Liver (tissue), 9 donors: ENCODE measurements around the gene MEIS1. TPM values are rescaled to one million over a fixed set of nuclear protein-coding genes. Genes with fewer than 3 reads are reported as not detected.

Experiments
- DNase-seq: peaks from one replicate; pipeline ENCODE4 v3.0.0-alpha.2; 2017; ENCODE audit warnings: low spot score
- H3K27ac ChIP-seq, 2 donors: one replicate each; pipeline ENCODE4 v1.7.0; 2013; ENCODE audit warnings: inconsistent platforms in 2 of 2, low read length in 2 of 2, control low read depth in 1 of 2, low read depth in 1 of 2, mild to moderate bottlenecking in 1 of 2
- H3K27me3 ChIP-seq, 4 donors: one replicate each; pipeline versions ENCODE4 v1.6.1 to v1.7.0; 2013; ENCODE audit warnings: low read length in 3 of 4, inconsistent platforms in 1 of 4, mild to moderate bottlenecking in 1 of 4, moderate library complexity in 1 of 4; ENCODE audit not compliant: control insufficient read depth in 4 of 4, insufficient read depth in 4 of 4
- H3K36me3 ChIP-seq, 4 donors: one replicate each; pipeline versions ENCODE4 v1.6.1 to v1.7.0; 2013; ENCODE audit warnings: low read length in 3 of 4, mild to moderate bottlenecking in 3 of 4, low read depth in 1 of 4, moderate library complexity in 1 of 4; ENCODE audit not compliant: control insufficient read depth in 4 of 4, insufficient read depth in 3 of 4
- H3K4me1 ChIP-seq, 4 donors: one replicate each; pipeline versions ENCODE4 v1.6.1 to v1.7.0; 2013; ENCODE audit warnings: low read length in 3 of 4, mild to moderate bottlenecking in 3 of 4, moderate library complexity in 1 of 4; ENCODE audit not compliant: control insufficient read depth in 4 of 4, insufficient read depth in 4 of 4
- H3K4me3 ChIP-seq, 3 donors: one replicate each; pipeline versions ENCODE4 v1.6.1 to v1.7.0; 2013; ENCODE audit warnings: low read length in 3 of 3, control low read depth in 1 of 3, low read depth in 1 of 3, mild to moderate bottlenecking in 1 of 3
- H3K9ac ChIP-seq, 2 donors: one replicate each; pipeline ENCODE4 v1.7.0; 2013; ENCODE audit warnings: low read length in 2 of 2, mild to moderate bottlenecking in 2 of 2, moderate library complexity in 2 of 2, control low read depth in 1 of 2, low read depth in 1 of 2
- H3K9me3 ChIP-seq, 4 donors: one replicate each; pipeline versions ENCODE4 v1.6.1 to v1.7.0; 2013; ENCODE audit warnings: low read length in 3 of 4; ENCODE audit not compliant: control insufficient read depth in 4 of 4
- EGR1 ChIP-seq, 2 donors: IDR thresholded peaks; 2 replicates each; pipeline ENCODE4 v1.6.1; 2016 to 2018; ENCODE audit warnings: antibody characterized with exemption in 2 of 2, low read depth in 2 of 2
- FOXA1 ChIP-seq: IDR thresholded peaks from 2 replicates; pipeline ENCODE4 v1.6.1; 2016; ENCODE audit warnings: antibody characterized with exemption
- FOXA2 ChIP-seq: IDR thresholded peaks from 2 replicates; pipeline ENCODE4 v1.6.1; 2016; ENCODE audit warnings: antibody characterized with exemption
- GABPA ChIP-seq, 2 donors: IDR thresholded peaks in 1 of 2; conservative IDR thresholded peaks in 1 of 2; 2 replicates each; pipeline ENCODE4 v1.6.1; 2016; ENCODE audit warnings: antibody characterized with exemption in 2 of 2, mild to moderate bottlenecking in 1 of 2, moderate library complexity in 1 of 2
- HNF4A ChIP-seq, 2 donors: conservative IDR thresholded peaks; 2 replicates each; pipeline ENCODE4 v1.6.1; 2016; ENCODE audit warnings: antibody characterized with exemption in 2 of 2, mild to moderate bottlenecking in 2 of 2
- HNF4G ChIP-seq: IDR thresholded peaks from 2 replicates; pipeline ENCODE4 v1.6.1; 2016; ENCODE audit warnings: antibody characterized with exemption
- JUND ChIP-seq, 2 donors: IDR thresholded peaks; 2 replicates each; pipeline ENCODE4 v1.6.1; 2016; ENCODE audit warnings: antibody characterized with exemption in 2 of 2
- NR2F2 ChIP-seq: IDR thresholded peaks from 2 replicates; pipeline ENCODE4 v1.6.1; 2016; ENCODE audit warnings: antibody characterized with exemption
- RAD21 ChIP-seq, 2 donors: IDR thresholded peaks; 2 replicates each; pipeline ENCODE4 v1.6.1; 2016; ENCODE audit warnings: antibody characterized with exemption in 2 of 2, mild to moderate bottlenecking in 2 of 2
- RXRA ChIP-seq, 2 donors: IDR thresholded peaks; 2 replicates each; pipeline ENCODE4 v1.6.1; 2017 to 2018; ENCODE audit warnings: antibody characterized with exemption in 2 of 2, mild to moderate bottlenecking in 1 of 2
- SP1 ChIP-seq: IDR thresholded peaks from 2 replicates; pipeline ENCODE4 v1.6.1; 2018; ENCODE audit warnings: antibody characterized with exemption, mild to moderate bottlenecking
- TAF1 ChIP-seq: conservative IDR thresholded peaks from 2 replicates; pipeline ENCODE4 v1.6.1; 2016; ENCODE audit warnings: antibody characterized with exemption, mild to moderate bottlenecking
- YY1 ChIP-seq: IDR thresholded peaks from 2 replicates; pipeline ENCODE4 v1.6.1; 2016; ENCODE audit warnings: antibody characterized with exemption, mild to moderate bottlenecking
- WGBS: extraction: QIAGEN DNeasy Blood & Tissue Kit; methylation state at CpG from one replicate; pipeline ENCODE4 v1.1.7; 2013; 5-methylcytosine and 5-hydroxymethylcytosine counted together
- polyA plus RNA-seq, 2 donors: library from polyadenylated mRNA; stranded (reverse) in 1 of 2; unstranded in 1 of 2; fragments of 200-250 nt in 1 of 2; fragments of >200 nt in 1 of 2; fragmentation: Nextera tagmentation in 1 of 2; extraction: Ambion mirVana in 1 of 2; gene quantifications; one replicate each; pipeline versions ENCODE4 v1.2.1 to v1.2.3, GENCODE V29; 2013 to 2015
- total RNA-seq, 2 donors: library from RNA; depleted of rRNA; stranded (reverse); fragments of >200 nt; gene quantifications; one replicate each; pipeline ENCODE4 v1.2.3, GENCODE V29; 2014
- TF ChIP-seq, protein P1 (sequence below): IDR thresholded peaks from 2 replicates; pipeline ENCODE4 v1.6.1; 2016; ENCODE audit warnings: antibody characterized with exemption, mild to moderate bottlenecking
- TF ChIP-seq, protein P2 (sequence below): IDR thresholded peaks from 2 replicates; pipeline ENCODE4 v1.6.1; 2016; ENCODE audit warnings: antibody characterized with exemption
- TF ChIP-seq, protein P3 (sequence below): IDR thresholded peaks from 2 replicates; pipeline ENCODE4 v1.6.1; 2016; ENCODE audit warnings: antibody characterized with exemption
- TF ChIP-seq, protein P4 (sequence below): IDR thresholded peaks from 2 replicates; pipeline ENCODE4 v1.6.1; 2016; ENCODE audit warnings: antibody characterized with exemption
- TF ChIP-seq, protein P5 (sequence below): fragments of 150-350 bp; IDR thresholded peaks from 2 replicates; pipeline ENCODE4 v1.5.1; 2017; ENCODE audit warnings: improper control_type of control experiment, low read depth, low read length; ENCODE audit not compliant: missing input control
- donor health status: healthy.
- donor health status: healthy.
- donor health status: healthy.
- donor health status: healthy.
- donor health status: healthy.

MEIS1 gene
- total and polyA plus RNA-seq, 4 donors, result 1.6 to 8.6 (median 5.5) TPM

DNA sequence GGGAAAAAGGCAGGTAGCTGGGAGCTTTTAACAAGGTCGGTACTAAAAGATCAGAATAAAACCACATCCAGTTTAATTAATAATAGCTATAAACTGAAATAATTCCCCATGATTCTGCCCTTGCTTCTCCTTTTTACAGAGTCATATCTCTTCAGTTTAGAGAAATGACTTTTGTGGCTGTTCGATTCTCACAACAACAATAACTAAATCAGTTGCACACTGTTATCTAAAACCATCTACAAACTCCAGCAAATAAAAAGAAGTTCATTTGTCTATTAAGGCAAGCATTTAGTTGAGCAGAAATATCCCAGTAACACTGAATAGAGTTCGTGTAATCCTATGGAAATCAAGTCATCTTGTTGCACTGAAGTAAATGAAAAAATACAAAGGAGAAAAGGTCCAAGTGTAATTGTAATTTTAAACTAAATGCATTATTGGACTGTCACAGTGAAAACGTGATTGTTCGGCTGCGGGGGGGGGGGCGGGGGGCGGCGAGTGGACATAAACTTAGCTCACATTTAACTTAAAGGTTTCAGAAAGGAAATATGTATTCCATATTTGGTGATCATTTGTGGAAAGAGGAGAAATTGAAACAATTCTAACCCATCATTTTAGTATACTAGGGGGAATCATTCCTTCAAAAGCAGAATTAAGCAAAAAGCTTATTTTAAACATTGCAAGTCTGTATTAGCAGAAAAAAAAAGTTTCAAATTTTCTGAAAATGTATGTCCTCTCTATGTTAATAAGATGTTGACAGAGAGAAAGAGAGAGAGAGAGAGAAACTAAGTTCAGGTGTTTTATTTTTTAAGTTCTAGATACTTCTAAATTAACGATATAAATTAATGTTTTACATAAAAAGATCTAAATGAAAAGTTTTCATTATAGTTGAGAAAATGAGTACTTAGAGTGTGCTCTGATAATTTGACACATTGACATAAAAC, 144.5 kb downstream of the MEIS1 start (continued):
- TF ChIP-seq, protein P1, sequence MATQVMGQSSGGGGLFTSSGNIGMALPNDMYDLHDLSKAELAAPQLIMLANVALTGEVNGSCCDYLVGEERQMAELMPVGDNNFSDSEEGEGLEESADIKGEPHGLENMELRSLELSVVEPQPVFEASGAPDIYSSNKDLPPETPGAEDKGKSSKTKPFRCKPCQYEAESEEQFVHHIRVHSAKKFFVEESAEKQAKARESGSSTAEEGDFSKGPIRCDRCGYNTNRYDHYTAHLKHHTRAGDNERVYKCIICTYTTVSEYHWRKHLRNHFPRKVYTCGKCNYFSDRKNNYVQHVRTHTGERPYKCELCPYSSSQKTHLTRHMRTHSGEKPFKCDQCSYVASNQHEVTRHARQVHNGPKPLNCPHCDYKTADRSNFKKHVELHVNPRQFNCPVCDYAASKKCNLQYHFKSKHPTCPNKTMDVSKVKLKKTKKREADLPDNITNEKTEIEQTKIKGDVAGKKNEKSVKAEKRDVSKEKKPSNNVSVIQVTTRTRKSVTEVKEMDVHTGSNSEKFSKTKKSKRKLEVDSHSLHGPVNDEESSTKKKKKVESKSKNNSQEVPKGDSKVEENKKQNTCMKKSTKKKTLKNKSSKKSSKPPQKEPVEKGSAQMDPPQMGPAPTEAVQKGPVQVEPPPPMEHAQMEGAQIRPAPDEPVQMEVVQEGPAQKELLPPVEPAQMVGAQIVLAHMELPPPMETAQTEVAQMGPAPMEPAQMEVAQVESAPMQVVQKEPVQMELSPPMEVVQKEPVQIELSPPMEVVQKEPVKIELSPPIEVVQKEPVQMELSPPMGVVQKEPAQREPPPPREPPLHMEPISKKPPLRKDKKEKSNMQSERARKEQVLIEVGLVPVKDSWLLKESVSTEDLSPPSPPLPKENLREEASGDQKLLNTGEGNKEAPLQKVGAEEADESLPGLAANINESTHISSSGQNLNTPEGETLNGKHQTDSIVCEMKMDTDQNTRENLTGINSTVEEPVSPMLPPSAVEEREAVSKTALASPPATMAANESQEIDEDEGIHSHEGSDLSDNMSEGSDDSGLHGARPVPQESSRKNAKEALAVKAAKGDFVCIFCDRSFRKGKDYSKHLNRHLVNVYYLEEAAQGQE, result no peak
- no peak for TF ChIP-seq HNF4A (conservative IDR thresholded peaks at IDR 0.05)
- no peak for TF ChIP-seq FOXA1
- TF ChIP-seq, protein P2, sequence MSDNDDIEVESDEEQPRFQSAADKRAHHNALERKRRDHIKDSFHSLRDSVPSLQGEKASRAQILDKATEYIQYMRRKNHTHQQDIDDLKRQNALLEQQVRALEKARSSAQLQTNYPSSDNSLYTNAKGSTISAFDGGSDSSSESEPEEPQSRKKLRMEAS, result no peak
- TF ChIP-seq JUND (IDR thresholded peaks at IDR 0.05), result no peak

DNA sequence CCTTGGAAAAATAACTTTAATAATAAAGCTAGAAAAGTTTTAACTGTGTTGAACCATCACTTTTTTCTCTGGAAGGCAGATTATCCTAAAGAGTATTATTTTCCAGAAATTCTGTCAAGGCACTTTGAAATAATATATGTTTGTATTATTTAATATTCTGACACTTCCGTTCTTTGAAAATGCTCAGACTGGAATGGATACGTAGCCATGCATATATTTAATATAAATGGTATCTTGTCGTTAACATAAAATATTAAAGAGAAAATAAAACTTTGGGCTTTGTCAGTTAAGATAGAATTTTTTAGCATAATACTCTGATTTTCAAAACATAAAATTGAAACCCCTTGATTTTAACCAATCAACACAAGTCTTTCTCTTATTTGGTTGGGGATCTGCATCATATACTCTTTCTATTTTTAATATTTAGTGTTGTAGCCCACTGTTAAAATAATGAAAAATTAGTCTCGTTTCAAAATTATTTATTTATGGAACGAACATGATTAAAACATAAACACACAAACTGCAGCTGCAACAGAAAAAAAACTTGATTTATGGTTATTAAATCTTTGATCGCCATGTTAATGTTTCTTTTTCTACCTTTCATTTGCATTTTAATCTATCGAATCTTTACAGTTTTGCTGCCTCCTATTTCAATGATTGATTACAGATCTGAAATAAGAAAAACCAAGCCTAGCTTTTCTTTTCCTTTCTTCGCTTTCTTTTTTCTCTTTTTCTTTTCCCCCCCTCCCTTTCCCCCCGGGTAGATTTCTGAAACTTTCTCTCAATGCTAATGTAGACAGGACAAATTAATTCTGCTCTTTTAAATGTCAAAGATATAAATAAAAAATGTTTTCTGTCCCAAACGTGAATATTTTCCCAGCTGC, 145.5 kb downstream of the MEIS1 start:
- peaks cover 0 to 35% (median 16%) of the 10 kb centered on the region in 4 donors for H3K27me3 ChIP-seq
- TF ChIP-seq, protein P1, result no peak
- TF ChIP-seq RAD21 (IDR thresholded peaks at IDR 0.05) (no peak), NR2F2 (no peak), JUND (IDR thresholded peaks at IDR 0.05) (no peak), SP1 (no peak), TAF1 (no peak), RXRA (IDR thresholded peaks at IDR 0.05) (no peak), FOXA2 (no peak), HNF4G (no peak), GABPA (IDR thresholded peaks at IDR 0.05 in 1 of 2, conservative IDR thresholded peaks at IDR 0.05 in 1 of 2) (no peak), EGR1 (IDR thresholded peaks at IDR 0.05; ENCODE audit: low read depth in 2 of 2) (no peak), YY1 (no peak), HNF4A (conservative IDR thresholded peaks at IDR 0.05) (no peak)
- TF ChIP-seq, protein P3, sequence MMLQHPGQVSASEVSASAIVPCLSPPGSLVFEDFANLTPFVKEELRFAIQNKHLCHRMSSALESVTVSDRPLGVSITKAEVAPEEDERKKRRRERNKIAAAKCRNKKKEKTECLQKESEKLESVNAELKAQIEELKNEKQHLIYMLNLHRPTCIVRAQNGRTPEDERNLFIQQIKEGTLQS, result no peak
- TF ChIP-seq, protein P2, result no peak
- TF ChIP-seq, protein P4, sequence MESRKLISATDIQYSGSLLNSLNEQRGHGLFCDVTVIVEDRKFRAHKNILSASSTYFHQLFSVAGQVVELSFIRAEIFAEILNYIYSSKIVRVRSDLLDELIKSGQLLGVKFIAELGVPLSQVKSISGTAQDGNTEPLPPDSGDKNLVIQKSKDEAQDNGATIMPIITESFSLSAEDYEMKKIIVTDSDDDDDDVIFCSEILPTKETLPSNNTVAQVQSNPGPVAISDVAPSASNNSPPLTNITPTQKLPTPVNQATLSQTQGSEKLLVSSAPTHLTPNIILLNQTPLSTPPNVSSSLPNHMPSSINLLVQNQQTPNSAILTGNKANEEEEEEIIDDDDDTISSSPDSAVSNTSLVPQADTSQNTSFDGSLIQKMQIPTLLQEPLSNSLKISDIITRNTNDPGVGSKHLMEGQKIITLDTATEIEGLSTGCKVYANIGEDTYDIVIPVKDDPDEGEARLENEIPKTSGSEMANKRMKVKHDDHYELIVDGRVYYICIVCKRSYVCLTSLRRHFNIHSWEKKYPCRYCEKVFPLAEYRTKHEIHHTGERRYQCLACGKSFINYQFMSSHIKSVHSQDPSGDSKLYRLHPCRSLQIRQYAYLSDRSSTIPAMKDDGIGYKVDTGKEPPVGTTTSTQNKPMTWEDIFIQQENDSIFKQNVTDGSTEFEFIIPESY, result no peak
- TF ChIP-seq, protein P5, sequence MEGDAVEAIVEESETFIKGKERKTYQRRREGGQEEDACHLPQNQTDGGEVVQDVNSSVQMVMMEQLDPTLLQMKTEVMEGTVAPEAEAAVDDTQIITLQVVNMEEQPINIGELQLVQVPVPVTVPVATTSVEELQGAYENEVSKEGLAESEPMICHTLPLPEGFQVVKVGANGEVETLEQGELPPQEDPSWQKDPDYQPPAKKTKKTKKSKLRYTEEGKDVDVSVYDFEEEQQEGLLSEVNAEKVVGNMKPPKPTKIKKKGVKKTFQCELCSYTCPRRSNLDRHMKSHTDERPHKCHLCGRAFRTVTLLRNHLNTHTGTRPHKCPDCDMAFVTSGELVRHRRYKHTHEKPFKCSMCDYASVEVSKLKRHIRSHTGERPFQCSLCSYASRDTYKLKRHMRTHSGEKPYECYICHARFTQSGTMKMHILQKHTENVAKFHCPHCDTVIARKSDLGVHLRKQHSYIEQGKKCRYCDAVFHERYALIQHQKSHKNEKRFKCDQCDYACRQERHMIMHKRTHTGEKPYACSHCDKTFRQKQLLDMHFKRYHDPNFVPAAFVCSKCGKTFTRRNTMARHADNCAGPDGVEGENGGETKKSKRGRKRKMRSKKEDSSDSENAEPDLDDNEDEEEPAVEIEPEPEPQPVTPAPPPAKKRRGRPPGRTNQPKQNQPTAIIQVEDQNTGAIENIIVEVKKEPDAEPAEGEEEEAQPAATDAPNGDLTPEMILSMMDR, result no peak
- WGBS, result 28% methylated on average over 10 of the region's 10 CpGs
- H3K36me3 ChIP-seq, result no peaks in the 10 kb centered on the region
- H3K9me3 ChIP-seq, result no peaks in the 10 kb centered on the region
- H3K27ac ChIP-seq, result no peak overlapping the region
- DNase-seq, result no peak
- peaks cover 11 to 29% (median 22%) of the 10 kb centered on the region in 4 donors for H3K4me1 ChIP-seq
- H3K4me3 ChIP-seq, result no peak overlapping the region
- H3K9ac ChIP-seq, result no peak overlapping the region
